Cortex of kidney (tissue), 1 donor: Measurements from ENCODE around the gene ERFE.

Experiments
- DNase-seq: peaks from one replicate; lab custom pipeline; 2025; lab: John Stamatoyannopoulos, UW

Gene ERFE

DNA sequence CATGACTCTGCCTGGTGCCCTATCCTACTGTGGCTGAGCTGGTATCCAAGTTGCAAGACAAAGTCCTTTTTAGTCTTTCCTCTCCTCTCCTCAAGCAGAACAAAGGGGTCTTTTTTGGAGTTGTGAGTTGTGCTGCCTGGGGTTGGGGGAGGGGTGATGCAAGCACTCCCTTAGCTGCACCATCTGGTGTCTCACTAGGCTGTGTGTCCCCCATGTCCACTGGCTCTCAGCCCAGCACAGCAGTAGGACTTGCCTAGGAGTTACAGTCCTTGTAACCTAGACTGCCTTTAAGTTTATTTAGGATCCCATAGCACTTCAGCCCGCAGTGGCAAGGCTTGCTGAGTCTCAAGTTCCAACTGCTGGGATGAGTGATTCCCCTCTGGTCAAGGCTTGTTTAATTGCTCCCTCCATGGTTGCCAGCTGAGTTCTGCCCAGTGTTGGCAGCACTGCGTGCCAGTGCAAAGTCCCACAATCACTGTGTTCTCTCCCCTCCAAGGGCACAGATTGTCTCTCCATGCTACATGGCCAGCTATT lies 57.9 kb downstream of the ERFE start:
- no peak for DNase-seq
